ENCODE measurements around the gene ZNF155. TPM values are rescaled to one million over a fixed set of nuclear protein-coding genes. Genes with fewer than 3 reads are reported as not detected.

The ZNF155 gene
- total RNA-seq, 1 donor = 6.5 TPM

- Histone ChIP-seq H3K4me1 (ENCODE audit: insufficient read depth, low read length) (peaks cover 4% of the 10 kb centered on the region), H4K20me1 (ENCODE audit: insufficient read depth, low read length) (no peaks in the 10 kb centered on the region), H3K27ac (ENCODE audit: low read depth, low read length) (no peak overlapping the region), H3K4me2 (ENCODE audit: insufficient read depth, low read length) (no peak overlapping the region), H3K27me3 (ENCODE audit: insufficient read depth, low read length) (no peaks in the 10 kb centered on the region), H2AFZ (ENCODE audit: low read length) (no peak overlapping the region), H3K9me3 (ENCODE audit: low read depth, low read length) (no peaks in the 10 kb centered on the region), H3K36me3 (ENCODE audit: insufficient read depth, low read length) (peaks cover 25% of the 10 kb centered on the region), H3K79me2 (ENCODE audit: insufficient read depth, low read length) (no peaks in the 10 kb centered on the region), H3K4me3 (ENCODE audit: insufficient read depth, low read length) (no peak overlapping the region)
- TF ChIP-seq, protein P1, sequence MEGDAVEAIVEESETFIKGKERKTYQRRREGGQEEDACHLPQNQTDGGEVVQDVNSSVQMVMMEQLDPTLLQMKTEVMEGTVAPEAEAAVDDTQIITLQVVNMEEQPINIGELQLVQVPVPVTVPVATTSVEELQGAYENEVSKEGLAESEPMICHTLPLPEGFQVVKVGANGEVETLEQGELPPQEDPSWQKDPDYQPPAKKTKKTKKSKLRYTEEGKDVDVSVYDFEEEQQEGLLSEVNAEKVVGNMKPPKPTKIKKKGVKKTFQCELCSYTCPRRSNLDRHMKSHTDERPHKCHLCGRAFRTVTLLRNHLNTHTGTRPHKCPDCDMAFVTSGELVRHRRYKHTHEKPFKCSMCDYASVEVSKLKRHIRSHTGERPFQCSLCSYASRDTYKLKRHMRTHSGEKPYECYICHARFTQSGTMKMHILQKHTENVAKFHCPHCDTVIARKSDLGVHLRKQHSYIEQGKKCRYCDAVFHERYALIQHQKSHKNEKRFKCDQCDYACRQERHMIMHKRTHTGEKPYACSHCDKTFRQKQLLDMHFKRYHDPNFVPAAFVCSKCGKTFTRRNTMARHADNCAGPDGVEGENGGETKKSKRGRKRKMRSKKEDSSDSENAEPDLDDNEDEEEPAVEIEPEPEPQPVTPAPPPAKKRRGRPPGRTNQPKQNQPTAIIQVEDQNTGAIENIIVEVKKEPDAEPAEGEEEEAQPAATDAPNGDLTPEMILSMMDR (IDR thresholded peaks at IDR 0.05; ENCODE audit: extremely low read depth, low read depth, low read length) = no peak
- DNase-seq (ENCODE audit: insufficient read length, low spot score, missing footprints) = no peak
These were observed 13.8 kb downstream of the ZNF155 start for GRCh38 chr19:43997631-43998290.

DNA sequence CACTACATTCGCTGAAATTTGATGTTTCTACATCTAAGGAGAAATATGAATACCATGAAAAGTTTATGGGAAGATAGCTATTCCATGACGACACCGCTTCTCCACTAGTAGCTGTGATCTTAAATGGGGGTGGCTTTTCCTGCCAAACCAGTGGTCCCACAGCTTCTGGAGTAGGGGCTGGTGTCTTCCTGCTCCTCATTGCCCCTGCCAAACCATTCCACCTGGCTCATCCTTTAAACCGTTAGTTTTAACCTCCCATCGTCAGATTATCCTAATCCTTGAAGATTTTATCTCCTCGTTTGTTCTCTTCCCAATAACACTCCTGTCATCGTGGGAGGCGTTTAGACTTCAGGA, 18.2 kb downstream of the ZNF155 start:
- Histone ChIP-seq H3K4me1 (ENCODE audit: insufficient read depth, low read length) (peaks cover 12% of the 10 kb centered on the region), H3K4me3 (ENCODE audit: insufficient read depth, low read length) (peak overlapping the region; percentile 90), H2AFZ (ENCODE audit: low read length) (peak overlapping the region; percentile 100), H3K36me3 (ENCODE audit: insufficient read depth, low read length) (peaks cover 3% of the 10 kb centered on the region), H3K79me2 (ENCODE audit: insufficient read depth, low read length) (peaks cover 18% of the 10 kb centered on the region), H3K27me3 (ENCODE audit: insufficient read depth, low read length) (no peaks in the 10 kb centered on the region), H3K9me3 (ENCODE audit: low read depth, low read length) (no peaks in the 10 kb centered on the region), H4K20me1 (ENCODE audit: insufficient read depth, low read length) (no peaks in the 10 kb centered on the region), H3K27ac (ENCODE audit: low read depth, low read length) (peak overlapping the region; percentile 84), H3K4me2 (ENCODE audit: insufficient read depth, low read length) (peak overlapping the region; percentile 99)
- no peak for DNase-seq (ENCODE audit: insufficient read length, low spot score, missing footprints)
- TF ChIP-seq, protein P1 (IDR thresholded peaks at IDR 0.05; ENCODE audit: extremely low read depth, low read depth, low read length) = no peak

DNA sequence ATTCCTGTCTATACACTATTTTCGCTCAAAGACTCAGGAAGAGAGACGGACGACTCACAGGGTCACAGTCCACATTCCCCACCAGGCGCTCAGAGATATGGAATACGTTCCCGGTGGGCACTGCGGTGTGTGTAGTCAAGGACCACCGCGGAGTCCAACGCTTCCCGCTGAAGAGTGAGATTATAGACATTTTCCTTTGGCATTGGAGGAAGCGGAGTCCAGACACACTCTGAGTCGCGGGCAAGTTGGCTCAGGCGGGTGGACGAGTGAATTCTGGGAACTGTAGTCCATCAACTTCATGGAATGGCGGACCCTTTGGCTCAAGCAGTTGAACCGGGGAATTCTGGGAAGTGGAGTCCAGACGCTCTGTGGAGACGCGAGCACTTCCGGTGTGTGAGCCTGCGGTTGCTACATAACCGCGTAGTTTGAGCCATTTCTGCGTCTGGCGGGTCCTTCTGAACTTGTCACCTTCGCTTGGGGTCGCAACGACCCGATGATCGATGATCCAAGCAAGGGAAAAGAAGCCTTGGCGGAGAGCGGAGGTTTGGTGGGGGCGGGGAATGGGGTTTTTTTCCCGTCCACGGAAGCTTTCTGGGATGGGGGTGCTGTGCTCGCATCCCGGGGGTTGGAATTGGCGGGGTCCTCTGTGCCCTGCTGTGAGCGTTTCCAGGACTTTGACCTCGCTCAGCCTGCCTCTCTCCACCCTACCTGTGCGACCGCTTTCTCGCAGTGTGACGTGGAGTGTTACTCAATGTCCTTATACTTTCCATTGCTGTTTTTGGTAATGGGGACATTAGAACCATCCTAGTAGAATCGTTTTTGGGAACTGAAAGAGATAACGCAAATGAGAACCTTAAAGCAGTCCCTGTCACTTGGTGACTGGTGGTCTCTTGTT, 18.8 kb downstream of the ZNF155 start, which contains the start of gene ZNF230:
Gene ZNF230, plus strand, starts transcription at position 392 of the 895 bp plus-strand sequence. CDS start 4,122 bp downstream, outside the sequence.
- DNase-seq (ENCODE audit: insufficient read length, low spot score, missing footprints) = peak; percentile 85
- Histone ChIP-seq H3K36me3 (ENCODE audit: insufficient read depth, low read length) (peaks cover 8% of the 10 kb centered on the region), H3K9me3 (ENCODE audit: low read depth, low read length) (no peaks in the 10 kb centered on the region), H3K4me1 (ENCODE audit: insufficient read depth, low read length) (peaks cover 12% of the 10 kb centered on the region), H3K79me2 (ENCODE audit: insufficient read depth, low read length) (peaks cover 18% of the 10 kb centered on the region), H3K4me3 (ENCODE audit: insufficient read depth, low read length) (peak within 1 kb of the TSS; percentile 90), H3K27ac (ENCODE audit: low read depth, low read length) (peak within 1 kb of the TSS; percentile 84), H3K27me3 (ENCODE audit: insufficient read depth, low read length) (no peaks in the 10 kb centered on the region), H4K20me1 (ENCODE audit: insufficient read depth, low read length) (no peaks in the 10 kb centered on the region), H2AFZ (ENCODE audit: low read length) (peak within 1 kb of the TSS; percentile 100), H3K4me2 (ENCODE audit: insufficient read depth, low read length) (peak within 1 kb of the TSS; percentile 99)
- TF ChIP-seq, protein P1 (IDR thresholded peaks at IDR 0.05; ENCODE audit: extremely low read depth, low read depth, low read length) = no peak

Measured in osteoblast (primary cell).